Measurements from ENCODE around the gene PLEKHN1.
"Not testable (repeated sequence)": the region's sequence is repeated elsewhere in the genome, so short reads cannot be mapped to it uniquely, and the experiment has no call there.

PLEKHN1 gene

DNA sequence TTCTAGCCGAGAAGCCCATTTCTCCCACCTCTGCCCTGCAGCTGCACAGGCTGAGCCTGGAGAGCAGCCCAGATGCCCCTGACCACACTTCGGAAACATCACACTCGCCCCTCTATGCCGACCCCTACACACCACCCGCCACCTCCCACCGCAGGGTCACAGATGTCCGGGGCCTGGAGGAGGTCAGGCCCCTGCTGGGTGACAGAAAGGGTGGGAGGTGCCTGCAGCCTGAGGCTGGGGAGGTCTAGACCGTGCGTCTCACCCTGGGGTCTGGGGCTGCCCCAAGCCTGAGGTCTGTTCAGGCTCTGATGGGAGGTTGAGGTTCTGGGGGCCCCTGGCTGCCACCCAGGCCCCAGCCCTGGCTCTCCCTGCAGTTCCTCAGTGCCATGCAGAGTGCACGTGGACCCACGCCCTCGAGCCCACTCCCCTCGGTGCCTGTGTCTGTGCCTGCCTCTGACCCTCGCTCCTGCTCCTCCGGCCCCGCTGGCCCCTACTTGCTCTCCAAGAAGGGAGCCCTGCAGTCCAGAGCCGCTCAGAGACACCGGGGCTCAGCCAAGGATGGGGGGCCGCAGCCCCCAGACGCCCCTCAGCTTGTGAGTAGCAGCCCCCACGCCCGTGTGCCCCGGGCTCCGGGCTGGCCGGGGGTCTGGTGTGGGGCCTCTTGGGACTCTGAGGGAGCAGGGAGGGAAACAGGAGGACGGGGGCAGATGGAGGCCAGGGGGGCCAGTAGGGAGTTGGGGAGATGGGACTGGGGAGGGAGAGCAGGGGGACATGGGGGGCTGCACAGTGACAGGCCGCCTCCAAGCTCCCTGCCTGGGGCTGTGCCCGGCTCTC is 7.4 kb downstream of the PLEKHN1 start:
- in situ Hi-C loops (cut with MboI; ENCODE audit: low sequenced_read_pairs): no loop called here

GRCh38 chr1:974293-974640 is 8.0 kb downstream of the PLEKHN1 start:
- in situ Hi-C loops (cut with MboI; ENCODE audit: low sequenced_read_pairs): no loop called here

- in situ Hi-C loops (cut with MboI; ENCODE audit: low sequenced_read_pairs): no loop called here
Observed at GRCh38 chr1:974687-975328, 8.5 kb downstream of the PLEKHN1 start.

DNA sequence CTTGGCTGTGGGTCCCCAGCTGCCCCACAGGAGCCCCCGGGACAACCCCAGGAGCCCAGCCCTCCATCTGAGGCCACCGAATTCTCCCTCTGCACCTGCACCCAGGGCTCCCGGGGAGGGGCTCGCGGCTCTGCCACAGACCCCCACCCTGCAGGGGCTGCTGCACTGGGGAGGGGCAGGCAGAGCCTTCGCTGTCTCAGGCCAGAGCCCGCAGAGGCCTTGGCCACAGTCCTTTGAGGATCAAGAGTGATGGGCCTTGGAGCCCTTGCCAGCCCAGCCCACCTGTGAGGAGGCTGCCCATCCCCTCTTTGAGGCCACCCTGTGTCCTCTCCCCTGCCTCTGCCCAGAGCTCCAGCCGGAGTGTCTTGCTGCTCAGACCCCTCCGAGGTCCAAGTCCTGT is 9.1 kb downstream of the PLEKHN1 start:
- in situ Hi-C loops (cut with MboI; ENCODE audit: low sequenced_read_pairs): no loop called here

DNA sequence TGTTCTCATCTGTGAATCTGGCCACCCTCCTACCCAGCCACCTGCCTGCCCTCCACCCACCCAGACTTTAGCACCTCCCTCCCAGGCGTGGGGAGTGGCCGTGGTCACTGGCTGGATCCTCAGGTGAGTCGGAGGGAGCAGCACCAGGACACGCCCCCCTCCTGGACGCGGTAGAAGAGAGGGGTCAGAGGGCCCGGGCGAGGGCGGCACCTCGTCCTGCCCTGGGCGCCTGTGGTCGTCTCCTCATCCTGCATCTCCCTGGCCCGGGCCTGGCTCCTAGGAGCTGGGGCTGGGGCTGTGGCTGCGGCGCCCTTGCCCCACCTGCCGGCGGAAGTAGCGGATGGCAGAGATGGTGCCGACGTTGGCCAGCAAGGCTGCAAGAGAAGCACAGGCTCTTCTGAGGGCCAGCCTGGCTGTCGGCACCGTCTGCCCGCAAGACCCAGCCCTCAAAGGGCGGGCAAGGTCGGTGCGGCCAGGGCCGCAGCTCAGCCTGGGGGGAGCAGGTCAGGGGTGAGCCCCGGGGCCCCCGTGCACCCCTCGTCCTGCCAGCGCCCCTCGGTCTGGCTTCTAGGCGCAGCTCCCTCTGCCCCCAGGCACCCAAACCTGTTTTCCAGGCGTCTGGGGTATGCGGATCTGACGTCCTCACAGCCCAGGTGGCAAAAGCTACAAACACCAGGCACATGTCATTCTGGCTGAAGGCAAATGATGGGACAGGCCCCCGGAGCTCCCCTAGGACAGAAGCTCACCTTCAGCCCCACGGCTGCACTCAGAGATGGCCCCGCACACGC is 9.8 kb downstream of the PLEKHN1 start:
- in situ Hi-C loops (cut with MboI; ENCODE audit: low sequenced_read_pairs): no loop called here

GRCh38 chr1:976791-977190 is 10.5 kb downstream of the PLEKHN1 start:
- in situ Hi-C loops (cut with MboI; ENCODE audit: low sequenced_read_pairs): not testable (repeated sequence)

- in situ Hi-C loops (cut with MboI; ENCODE audit: low sequenced_read_pairs): no loop called here
Observed at GRCh38 chr1:978069-978834, 12.0 kb downstream of the PLEKHN1 start.

DNA sequence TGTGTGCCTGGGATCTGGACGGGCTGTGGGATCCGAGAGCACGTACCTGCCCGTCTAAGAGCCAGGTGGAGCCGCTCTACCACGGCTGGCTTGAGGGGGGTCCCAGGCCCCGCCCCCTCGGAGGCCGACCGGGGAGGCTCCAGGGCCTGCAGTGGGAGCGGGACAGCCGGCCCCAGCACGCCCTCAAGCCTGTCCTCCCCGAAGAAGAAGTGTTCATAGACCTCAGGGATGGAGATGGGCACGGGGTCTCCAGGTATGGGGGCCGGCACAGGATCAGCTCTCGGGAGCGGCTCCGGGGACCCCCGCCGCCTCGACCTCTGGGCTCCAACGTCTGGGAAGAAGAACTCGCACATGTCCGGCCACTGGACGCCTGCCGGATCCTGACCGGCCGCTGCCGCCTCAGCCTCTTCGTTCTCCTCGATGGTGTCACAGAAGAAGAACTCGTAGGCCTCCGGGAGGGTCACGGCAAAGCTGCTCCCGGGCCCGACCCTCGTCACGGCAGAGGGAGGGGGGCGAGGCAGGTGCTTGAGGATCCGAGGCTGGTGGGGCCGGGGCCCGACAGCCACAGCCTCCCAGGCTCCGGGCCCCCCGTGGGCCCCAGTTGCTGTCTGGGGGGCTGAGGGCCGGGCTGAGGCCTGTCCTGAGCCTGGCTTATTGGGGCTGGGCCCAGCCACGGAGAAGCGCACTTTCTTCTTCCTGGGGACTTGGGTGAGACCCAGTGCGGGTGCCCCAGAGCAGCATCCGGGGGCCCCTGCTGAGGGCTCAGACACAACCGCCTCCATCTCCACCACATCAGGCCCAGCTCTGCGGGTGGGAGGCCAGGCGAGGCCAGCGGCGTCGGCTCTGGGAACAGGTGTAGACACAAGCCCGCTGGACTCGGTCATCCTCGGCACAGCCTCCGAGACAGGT is 12.8 kb downstream of the PLEKHN1 start:
- in situ Hi-C loops (cut with MboI; ENCODE audit: low sequenced_read_pairs): no loop called here

DNA sequence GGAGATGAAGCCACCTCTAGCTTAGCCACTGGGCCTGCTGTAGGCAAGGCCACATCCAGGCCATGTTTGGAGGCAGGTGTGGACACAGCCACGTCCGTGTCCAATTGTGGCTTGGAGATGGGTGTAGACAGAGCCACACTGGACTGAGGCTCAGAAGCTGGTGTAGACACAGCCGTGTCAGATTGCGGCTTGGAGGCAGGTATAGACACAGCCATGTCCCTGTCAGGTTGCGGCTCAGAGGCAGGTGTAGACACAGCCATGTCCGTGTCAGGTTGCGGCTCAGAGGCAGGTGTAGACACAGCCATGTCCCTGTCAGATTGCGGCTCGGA is 13.4 kb downstream of the PLEKHN1 start:
- in situ Hi-C loops (cut with MboI; ENCODE audit: low sequenced_read_pairs): no loop called here

DNA sequence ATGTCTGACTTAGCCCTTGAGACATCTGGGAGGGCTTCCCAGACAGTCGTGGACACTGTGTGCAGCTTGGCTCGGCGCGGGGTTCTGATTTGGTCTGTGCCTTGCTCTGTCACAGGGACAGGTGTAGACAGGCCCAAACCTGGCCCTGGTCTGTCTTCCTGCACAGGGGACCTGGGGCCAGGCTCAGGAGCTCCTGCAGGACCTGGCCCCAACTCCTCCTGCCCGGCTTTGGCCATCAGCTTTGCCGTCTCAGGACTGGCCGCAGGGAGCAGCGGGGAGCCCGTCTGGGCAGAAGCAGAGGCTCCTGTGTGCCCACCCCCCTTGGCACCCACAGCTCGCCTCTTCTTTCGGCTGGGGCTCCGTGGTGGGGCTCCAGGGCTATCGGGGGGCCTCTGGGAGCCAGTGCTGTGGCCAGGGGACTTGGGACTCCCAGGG is 13.9 kb downstream of the PLEKHN1 start:
- in situ Hi-C loops (cut with MboI; ENCODE audit: low sequenced_read_pairs): no loop called here

DNA sequence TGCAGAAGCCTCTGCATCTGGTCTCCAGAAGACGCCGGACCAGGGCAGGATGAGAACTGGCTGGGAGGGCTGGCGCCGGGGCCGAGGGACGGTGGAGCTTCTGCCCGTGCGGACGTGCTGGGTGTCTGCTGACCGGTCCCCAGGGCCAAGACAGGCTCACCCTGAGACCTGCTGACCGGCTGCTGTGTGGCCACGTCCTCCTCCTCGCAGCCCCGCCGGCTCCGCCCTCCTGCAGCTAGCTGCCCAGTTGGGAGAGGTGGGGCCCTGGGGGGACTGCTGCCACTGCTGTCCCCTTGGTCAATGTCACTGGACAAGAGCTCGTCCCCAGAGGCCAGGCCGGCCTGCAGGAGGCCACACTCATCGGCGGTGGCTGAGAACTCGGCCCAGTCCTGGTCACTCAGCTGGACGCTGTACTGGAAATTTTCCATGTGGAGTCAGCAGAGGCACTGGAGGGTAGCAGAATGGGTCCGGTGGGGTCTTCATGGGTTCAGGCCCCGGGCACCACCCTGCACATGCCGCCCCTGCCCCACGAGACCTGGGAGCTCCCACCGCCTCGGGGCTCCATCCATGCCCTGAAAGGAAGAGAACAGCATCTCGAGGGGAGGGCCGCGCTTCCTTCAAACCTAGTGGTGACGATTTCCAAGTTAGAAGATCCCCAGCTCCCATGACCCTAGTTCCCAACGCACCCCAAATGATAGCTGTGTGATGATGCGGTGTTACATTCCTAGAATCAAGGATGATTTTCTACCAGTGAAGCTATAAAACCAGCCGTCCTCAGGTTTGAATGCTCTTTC is 14.5 kb downstream of the PLEKHN1 start:
- in situ Hi-C loops (cut with MboI; ENCODE audit: low sequenced_read_pairs): no loop called here

GRCh38 chr1:981491-981954 is 15.2 kb downstream of the PLEKHN1 start:
- in situ Hi-C loops (cut with MboI; ENCODE audit: low sequenced_read_pairs): no loop called here

- in situ Hi-C loops (cut with MboI; ENCODE audit: low sequenced_read_pairs): no loop called here
Observed at GRCh38 chr1:981955-982558, 15.8 kb downstream of the PLEKHN1 start, which contains the start of gene PERM1. TSS of gene PERM1 (minus strand) at chr1:982093. CDS start at chr1:981029, 1,064 bp downstream.

- in situ Hi-C loops (cut with MboI; ENCODE audit: low sequenced_read_pairs): no loop called here
Observed at GRCh38 chr1:982765-983436, 16.6 kb downstream of the PLEKHN1 start.

DNA sequence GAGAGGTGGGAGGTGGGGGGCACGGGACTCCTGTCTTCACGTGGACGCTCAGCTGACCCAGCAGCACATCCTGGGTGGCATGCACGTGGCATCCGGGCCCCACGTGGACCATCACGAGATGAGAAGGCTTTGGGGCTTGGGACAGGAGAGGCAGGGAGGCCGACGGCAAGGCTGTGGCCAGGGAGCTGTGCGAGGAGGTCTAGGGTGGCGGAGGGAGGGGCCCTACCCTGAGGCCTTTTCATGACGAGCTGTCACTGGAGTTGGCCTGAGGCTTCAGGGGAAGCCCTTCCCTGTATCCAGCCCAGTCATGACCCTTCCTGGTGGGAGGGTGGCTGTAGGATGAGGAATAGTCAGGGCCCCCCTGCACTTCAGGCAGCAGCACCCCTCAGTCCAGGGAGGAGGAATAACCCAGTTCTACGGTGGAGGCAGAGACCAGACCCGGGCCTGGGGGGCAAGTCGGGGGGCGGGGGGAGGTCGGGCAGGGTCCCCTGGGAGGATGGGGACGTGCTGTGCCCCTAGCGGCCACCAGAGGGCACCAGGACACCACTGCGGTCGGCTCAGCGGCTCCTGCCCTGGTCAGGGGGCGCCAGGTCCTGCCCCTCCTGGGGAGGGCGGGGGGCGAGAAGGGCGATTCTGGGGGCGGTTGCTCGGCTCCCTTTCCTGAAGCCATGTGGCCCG is 17.7 kb downstream of the PLEKHN1 start:
- in situ Hi-C loops (cut with MboI; ENCODE audit: low sequenced_read_pairs): no loop called here

GRCh38 chr1:984476-984814 is 18.2 kb downstream of the PLEKHN1 start:
- in situ Hi-C loops (cut with MboI; ENCODE audit: low sequenced_read_pairs): no loop called here

GRCh38 chr1:985126-985525 is 18.8 kb downstream of the PLEKHN1 start:
- in situ Hi-C loops (cut with MboI; ENCODE audit: low sequenced_read_pairs): no loop called here

- in situ Hi-C loops (cut with MboI; ENCODE audit: low sequenced_read_pairs): not testable (repeated sequence)
Observed at GRCh38 chr1:988061-988460, 21.8 kb downstream of the PLEKHN1 start.

All from HL-60/S4 treated with retinoic acid at 250 ng/mL for 4 days and 3 days (cell line).